Ureter (tissue), 1 donor: ENCODE results near the gene SLC18A3. TPM values are rescaled to one million over a fixed set of nuclear protein-coding genes. Genes with fewer than 3 reads are reported as not detected.

Source experiments
- DNase-seq: peaks from one replicate; pipeline ENCODE4 v3.0.0-alpha.2; 2020; ENCODE audit warnings: low spot score
- total RNA-seq: library from RNA; stranded (reverse); gene quantifications from one replicate; pipeline ENCODE4 v1.2.4, GENCODE V29; 2023
- donor health status: DM: yes; HTN: yes; CAD: no.

SLC18A3 gene
- total RNA-seq, 1 donor from 2014 or later, result not detected

DNA sequence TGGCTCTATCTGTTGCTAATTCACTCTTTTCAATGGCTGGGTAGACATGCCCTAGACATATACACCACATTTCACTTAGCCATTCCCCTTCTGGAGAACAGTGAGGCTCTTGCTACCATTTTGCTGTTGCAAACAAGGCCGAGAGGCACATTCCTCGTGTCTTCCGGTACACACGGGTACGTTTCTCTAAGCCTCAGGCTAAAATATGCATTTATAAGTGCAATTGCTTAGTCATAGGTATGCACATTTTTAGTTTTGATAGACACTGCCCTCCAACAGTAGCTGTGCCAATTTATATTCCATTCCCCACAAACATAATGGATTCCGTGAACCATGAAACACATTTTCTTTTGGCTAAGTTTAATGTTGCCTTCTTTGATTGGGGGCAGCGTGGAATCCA, 16.9 kb downstream of the SLC18A3 start:
- no peak for DNase-seq

DNA sequence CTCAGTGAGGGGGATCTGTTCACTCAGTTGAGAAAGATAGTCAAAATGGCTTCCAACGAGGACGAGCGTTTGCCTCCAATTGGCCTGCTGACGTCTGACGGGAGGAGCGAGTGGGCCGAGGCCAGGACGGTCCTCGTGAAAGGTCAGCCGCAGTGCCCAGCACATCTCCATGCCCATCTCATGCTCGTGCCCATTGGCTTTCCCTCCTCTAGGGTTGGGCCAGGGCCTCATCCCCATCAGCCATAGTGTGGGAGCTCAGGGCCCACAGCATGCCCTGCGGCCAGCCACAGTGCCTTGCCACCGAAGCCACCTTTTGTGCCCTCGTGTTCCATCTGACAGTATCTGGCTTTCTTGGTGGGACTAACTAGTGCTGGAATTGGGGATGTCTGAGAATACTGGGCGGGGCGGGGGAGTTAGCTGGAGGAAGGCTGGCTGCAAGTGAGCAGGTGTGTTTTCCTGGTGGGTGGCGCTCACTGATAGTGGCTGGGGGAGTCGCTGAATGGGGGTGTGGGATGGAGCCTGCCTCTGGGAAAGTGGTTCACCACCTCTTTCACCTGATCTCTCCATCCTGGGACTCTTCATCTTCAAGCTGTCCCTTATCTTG, 17.6 kb downstream of the SLC18A3 start:
- DNase-seq, result no peak

DNA sequence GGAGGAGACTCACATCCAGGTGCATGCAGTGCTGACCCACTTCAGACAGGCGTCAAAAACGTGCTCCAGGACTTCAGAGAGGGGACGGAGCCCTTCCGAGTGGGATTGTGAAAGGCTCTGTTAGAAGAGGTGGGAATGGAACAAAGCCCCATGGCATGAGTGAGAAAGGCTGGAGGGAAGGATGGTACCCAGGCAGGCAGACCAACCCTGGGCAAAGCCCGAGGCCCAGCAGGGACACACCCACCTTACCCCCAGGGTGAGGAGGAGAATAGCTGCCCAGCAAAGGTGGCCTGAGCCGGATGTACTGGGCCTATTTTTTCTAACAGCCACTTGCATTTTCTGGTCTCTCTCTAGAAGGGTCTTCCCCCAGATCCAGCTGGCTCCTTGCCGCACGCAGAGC, 18.5 kb downstream of the SLC18A3 start:
- no peak for DNase-seq

DNA sequence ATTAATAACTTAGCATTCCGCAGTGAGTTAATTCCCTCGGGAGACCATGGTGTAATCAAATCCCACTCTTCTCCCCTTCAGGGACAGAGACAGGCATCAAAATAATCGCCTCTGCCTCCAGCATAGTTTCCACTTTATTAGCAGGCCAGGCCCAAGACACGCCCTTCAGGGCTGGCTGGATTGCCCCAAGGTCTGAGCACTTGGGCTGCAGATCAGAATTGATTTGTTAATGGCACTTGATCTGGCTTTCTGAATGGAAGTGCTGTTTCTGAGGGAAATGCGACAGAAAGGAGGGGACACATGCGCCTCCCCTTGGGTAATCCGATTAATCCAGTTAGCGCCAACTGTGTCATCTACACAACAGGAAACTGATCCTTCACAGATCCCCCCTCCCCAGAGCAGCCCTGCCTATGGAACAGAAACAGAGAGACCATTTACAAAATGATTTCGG, 19.3 kb downstream of the SLC18A3 start:
- DNase-seq, result no peak

DNA sequence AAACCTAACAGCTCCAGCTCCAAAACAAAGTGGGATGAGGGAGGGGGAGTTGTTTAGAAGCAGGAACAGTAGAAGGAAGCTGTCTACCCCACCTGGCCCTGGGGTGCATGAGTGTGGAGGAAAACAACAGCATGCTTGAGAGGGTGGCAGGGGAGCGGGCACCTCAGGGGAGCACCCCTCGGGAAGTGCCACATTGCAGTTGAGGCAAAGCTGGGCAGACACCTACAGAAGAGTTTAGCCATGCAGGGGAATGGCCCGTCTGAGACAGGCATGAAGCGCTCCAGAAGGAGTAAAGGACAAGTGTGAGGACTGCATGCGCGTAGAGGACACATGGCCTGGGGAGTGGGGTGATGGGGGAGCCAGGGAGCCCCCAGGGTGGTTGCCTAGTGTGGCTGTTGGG, 21.9 kb downstream of the SLC18A3 start:
- DNase-seq, result no peak

DNA sequence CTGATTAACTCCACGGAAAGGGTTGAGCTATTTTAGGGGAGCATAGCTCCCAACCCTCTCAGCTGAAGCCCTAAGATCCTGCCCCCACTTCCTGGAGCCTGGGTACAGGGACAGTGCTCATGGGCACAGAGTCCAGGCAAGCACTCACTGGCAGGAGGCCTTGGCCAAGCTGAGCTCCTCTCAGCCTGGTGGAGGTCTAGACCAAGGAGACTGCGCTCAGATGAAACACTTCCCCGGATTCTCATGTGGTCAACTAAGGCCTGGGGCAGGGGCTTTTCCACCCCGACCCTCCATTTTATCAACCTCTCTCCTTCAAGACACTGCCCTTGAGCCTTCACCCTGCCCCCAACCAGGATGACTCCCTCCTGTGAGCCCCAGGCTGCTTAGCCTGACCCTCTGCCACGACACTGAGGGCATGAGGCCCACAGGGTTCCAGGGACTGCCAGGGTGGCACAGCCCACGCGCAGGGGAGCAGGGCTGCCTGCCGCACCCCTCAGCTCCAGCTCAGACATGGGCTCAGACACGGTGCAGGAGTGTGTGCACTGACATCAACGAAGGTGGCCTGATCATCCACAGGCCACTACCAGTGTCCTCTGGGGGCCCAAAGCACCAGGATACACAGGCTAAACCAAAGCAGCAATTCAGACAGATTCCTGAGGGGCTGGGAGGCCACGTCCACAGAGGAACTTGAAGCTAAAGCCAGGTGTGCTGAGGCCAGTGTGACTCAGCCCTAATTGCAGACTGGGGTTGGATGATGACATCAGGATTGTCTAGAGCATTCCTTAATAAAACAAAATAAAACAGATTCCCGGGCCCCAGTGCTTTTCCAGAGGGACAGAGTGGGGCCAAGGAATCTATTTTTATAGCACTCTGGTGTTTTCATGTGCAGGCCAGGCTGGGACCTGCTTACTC, 22.6 kb downstream of the SLC18A3 start:
- no peak for DNase-seq

DNA sequence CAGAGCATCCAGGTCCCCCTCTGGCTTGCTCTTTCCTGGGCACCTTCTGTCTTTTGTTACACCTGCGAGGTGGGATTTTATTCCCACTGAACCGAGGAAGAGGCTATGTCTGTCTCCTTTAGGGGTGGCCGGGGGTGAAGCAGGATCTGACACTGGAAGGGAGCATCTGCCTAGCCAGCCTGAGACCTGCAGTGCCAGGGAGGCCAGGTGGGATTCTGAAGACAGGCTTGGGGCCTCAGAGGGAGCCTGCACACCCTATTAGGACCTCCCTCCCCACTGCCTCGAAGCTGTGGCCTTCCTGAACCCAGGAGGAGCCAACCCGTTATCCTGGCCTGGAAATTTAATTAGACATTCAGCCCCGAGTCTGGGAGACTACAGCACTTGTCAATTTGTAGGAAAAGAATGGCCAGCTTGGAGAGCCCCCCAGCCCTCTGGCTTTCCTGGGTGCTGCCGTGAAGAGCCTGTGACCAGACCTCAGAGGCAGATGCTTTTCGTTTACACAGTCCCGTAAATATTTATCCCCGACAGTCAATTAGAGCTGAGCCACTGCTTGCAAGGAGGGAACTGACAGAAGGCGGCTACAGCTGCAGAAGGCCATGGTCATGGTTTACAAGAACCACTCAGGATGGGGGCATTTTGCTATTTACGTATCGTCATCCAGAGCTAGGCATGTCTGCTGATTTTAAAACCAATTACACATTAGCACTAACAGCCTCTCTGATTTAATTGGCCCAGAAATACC, 23.4 kb downstream of the SLC18A3 start:
- no peak for DNase-seq

DNA sequence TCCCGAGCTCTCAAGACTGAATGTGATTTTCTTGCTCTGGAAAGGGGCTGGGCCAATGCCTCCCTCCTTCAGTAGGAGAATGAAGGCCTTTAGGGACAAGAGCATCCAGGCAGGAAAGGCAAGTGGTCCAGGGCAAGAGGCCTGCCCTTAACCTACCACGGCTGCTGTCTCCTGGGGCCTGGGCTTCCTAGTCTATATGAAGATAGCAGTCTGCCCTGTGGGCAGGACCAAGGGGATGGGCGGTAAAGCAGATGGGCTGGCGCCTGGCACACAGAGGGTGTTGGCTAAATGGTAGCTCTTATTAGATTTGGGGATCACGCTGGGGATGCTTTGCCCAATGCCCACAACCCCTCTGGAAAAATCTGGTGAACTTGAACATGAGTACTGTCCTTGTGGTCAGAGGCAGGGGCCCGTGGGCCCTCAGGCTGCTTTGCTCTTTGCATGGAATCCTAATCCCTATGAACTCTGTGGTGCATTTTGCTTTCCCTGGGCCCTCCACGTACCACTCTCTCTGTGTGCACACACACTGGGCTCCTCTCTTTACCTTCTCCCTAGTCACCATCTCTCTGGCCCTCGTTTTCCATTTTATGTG, 24.1 kb downstream of the SLC18A3 start:
- no peak for DNase-seq

DNA sequence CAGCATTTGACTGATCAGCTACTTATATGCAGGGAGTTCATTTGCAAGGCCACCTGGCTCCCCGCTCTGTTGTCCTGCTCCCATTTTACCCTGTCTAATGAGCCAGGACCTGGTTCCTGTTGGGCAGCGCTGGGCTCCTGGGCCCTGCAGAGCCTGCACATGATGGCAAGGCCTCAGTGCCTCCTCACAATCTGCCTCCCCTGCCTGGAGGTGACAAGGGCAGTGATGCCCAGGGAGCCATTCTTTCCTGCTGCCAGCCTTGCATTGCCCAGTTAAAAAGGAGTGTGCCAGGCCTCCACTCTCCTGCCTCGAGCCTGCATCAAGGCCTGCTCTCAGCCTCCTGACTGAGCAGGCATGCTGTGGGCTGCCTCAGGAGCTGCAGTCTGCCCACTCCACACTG, 32.2 kb downstream of the SLC18A3 start:
- no peak for DNase-seq

DNA sequence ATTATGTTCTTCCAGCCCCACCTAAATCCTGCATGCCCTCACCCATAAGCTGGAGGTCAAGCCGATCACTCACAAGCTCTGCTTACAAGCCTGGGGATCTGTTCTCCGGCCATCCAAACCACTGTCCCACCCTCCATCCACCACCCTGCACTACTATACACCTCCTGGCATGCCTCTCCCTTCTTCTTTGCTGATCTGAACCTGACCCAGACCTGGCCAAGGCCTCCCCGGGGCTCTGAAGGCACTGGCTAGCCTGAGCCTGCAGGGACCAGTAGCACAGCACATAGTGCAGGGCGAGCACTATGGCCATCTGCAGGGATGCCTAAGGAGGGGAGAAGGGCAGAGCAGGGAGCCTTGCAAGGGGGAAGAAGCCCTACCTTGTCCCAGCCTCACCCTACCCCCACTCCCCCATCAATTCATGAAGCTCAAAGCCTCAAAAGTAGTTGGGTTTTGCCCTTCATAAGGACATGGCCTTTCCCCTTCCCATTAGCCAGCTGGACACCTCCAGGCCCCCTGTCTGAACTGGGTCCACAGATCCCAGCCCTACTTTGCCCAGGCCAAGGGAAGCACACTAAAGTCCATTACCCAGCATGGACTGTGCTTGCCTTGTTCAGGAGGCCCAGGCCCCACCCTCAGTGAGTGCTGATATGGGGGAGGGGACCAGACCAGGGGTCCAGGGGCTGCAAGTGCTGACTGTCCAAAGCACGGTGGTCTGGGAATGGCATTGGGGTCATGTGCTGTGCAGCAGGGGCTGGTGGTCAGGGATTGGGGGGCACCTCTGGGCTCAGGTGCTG, 33.3 kb downstream of the SLC18A3 start:
- DNase-seq, result no peak

DNA sequence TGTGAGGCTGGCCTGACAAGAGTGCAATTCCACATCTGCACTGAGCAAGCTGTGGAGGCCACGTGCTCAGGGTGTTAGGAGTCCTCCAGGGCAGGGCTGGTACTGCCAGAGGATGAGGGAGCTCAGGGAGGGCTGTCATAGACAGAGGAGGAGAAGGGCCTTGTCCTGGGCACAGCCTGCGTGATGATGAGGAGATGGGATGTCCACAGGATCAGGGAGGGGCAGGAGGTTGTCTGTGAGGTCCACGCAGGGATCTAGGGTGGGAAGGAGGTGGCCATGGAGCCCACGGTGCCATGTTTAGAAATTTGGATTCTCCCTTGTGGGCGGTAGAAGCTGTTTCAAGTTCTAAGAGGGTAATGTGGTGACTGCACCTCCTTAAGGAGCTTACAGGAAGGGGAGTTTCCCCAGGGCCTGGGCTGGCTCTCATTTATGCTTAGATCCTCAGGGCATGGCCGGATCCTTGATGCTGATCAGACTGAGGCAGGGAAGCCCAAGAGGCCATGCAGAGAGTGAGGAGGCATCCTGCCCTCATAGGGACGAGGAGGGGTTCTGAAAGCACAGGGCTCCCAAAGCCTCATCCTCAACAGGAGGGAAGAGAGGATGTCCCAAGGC, 34.0 kb downstream of the SLC18A3 start:
- DNase-seq, result no peak

DNA sequence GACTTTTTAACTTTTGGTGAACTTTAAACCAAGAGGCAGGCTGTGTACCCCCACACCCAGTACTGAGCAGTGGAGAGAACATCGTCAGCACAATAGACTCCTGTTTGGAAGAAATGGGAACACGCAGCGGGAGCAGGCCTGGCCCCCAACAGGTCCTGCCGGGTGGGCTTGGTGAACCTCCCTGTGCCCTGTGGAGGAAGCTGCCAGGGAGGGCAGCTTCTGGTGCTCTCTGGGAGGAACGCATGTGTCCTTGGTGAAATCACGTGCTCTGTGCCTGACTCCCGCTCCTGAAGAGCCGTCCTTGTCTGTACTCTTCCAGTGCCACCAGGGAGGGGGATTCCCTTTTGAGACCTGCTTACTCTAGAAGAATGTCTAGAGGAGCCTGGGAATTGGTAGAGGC, 35.3 kb downstream of the SLC18A3 start:
- no peak for DNase-seq

DNA sequence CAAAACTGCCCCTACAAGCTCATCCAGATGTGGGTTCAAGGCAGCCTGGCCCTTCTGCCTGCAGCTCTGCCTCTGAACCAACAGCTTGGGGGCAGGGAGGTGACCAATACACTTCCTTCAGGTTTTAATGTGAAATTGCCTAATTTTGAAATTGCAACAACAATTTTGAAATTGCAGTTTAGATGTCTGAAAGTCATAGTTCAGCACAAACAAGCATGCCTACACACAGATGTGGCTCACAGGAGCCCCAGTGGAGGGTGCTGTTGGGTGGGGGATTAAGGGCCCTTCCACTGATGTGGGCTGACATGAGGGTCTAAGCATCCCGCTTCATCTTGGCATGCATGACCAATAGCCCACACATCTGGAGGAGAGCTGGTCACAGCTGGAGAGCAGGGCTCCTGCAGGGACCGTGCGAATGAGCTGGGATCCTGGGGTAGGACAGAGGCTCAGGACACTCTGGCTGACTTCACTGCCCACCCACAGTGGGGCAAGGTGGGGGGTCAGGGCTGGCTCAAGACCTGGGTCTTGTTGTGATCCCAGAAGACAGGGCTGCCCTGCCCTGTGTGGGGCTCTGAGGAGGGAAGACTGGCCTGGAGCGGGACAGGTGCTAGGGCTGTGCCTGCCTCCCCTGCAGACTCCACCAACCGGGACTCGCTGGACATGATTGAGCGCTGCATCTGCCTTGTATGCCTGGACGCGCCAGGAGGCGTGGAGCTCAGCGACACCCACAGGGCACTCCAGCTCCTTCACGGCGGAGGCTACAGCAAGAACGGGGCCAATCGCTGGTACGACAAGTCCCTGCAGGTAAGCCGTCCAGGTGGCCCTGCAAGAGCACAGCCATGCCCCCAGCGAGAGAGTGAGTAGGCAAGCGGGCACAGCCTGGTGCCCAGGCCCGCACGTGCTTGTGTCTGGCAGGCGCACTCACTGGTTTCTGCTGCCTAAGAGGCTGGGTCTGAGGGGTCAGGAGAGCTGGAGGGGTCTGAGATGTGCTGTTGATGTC, 36.1 kb downstream of the SLC18A3 start:
- peak; percentile 36 for DNase-seq

DNA sequence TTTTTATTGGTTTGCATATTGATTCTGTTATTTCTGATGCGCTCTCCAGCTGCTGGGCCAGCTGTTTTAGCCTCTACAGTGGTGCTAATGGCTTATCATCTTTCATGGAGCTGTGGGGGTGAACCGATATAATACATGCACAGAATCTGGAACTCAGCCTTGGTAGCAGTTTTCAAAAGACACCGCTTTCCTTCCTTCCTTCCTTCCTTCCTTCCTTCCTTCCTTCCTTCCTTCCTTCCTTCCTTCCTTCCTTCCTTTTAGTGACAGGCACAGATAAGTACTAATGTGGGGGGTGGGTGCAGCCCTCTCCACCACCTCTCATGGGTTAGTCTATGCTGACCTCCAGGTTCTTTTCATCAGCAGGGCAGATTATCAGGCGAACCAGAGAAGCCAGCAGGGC, 37.4 kb downstream of the SLC18A3 start:
- DNase-seq, result no peak

DNA sequence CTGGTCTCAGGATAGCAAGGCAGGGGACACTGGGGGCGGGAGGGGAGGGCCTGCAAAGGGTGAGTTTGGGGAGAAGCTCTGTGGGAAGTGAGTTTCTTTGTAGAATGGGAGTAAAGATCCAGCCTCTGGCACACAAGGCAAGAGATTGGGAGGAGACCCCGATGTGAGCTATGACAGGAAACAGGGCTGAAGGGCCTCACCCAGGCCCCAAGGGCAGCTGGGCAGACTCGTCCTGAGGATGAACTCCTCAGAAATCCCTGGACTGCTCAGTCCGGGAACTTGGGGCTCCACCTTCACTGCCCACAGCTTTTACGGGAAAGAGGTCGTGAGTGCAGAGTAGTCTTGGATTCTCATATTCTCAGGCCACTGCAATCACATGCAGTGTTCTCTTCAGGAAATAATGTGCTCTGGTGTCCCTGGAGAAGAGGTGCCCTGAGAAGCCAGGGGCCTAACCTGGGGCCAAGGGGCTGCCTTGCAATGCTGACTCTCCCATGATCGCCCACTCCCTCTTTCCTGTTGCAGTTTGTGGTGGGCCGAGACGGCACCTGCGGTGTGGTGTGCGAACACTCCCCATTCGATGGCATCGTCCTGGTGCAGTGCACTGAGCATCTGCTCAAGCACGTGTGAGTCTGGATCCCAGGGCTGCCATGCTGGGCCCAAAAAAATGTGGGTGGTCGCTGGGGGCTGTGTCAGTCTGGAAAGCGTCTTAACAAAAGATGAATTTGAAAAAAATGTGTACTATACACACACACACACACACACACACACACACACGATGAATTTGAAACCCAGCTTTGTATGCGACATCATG, 38.1 kb downstream of the SLC18A3 start:
- peak; percentile 40 for DNase-seq

DNA sequence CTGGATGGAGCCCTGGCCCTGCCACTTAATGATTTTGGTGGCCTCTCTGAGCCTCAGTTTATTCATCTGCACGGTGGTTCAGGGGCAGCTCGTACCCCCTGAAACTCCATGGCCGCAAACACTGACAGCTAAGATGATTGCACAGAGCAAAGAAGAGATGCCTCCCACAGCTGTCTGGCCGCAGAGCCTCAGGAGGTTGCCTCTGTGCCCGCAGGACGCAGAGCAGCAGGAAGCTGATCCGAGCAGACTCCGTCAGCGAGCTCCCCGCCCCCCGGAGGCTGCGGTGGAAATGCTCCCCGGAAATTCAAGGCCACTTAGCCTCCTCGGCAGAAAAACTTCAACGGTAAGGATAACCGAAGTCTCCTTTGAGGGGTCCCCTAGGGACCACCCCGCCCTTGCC, 39.2 kb downstream of the SLC18A3 start:
- DNase-seq, result peak; percentile 23

DNA sequence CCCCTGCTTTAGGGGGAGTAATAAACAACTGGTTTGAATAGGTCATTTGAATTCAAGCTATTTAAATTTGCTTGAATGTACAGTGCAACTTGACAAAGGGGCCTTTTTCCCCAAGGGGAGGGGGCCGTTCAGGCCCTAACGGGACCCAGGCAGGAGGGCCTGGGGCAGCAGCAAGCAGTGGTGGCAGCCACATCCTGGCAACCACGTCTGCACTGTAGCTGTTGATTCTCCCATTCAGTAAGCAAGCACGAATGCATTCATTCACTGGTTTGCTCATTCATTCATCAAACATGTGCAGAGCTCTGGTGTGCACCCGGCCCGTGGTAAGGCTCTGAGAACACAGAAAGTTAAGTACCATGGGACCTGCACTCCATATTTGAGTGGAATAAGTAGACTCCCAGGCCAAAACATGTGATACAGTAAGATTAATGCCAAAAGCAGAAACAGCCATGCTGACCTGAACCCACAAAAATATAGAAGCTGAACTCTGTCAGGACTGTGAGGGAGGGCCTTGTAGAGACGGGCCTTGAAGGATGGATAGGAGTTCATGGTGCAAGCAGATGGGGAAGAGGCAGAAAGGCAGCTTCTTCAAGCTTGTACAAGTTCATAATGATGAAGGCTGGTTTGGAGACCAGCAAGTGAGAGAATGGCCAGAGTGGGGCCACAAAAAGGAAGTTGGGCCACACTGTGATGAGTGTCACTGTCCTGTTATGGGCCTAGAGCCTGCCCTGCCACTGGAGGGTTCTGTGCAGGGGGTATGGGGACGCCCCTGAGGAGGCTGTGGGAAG, 40.0 kb downstream of the SLC18A3 start:
- DNase-seq, result peak; percentile 25

DNA sequence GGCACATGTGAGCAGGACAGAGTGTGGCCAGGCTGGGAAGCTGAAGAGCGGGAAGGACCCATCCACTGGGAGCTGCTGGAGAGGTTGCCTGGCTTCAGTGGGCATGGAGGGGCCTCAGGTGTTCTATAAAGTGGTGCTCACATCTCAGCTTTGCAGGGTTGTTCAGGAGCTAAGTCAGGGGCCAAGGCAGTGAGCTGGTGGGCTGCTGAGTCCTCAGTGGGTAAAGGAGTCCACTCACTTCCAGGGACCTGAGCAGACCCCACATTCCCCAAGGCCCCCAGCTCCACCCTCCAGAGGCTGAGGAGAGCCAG, 40.6 kb downstream of the SLC18A3 start:
- no peak for DNase-seq
